Liver (tissue), 3 donors: ENCODE measurements around the gene HIVEP3.

Experiments
- ATF3 ChIP-seq: IDR thresholded peaks from 2 replicates; pipeline ENCODE4 v1.6.1; 2016; ENCODE audit warnings: antibody characterized with exemption
- CTCF ChIP-seq: fragments of 150-350 bp; IDR thresholded peaks from 2 replicates; pipeline ENCODE4 v1.5.1; 2017; ENCODE audit warnings: improper control_type of control experiment, low read depth, low read length; ENCODE audit not compliant: missing input control
- EGR1 ChIP-seq, 2 donors: IDR thresholded peaks; 2 replicates each; pipeline ENCODE4 v1.6.1; 2016 to 2018; ENCODE audit warnings: antibody characterized with exemption in 2 of 2, low read depth in 2 of 2
- FOXA1 ChIP-seq: IDR thresholded peaks from 2 replicates; pipeline ENCODE4 v1.6.1; 2016; ENCODE audit warnings: antibody characterized with exemption
- FOXA2 ChIP-seq: IDR thresholded peaks from 2 replicates; pipeline ENCODE4 v1.6.1; 2016; ENCODE audit warnings: antibody characterized with exemption
- GABPA ChIP-seq, 2 donors: IDR thresholded peaks in 1 of 2; conservative IDR thresholded peaks in 1 of 2; 2 replicates each; pipeline ENCODE4 v1.6.1; 2016; ENCODE audit warnings: antibody characterized with exemption in 2 of 2, mild to moderate bottlenecking in 1 of 2, moderate library complexity in 1 of 2
- MAX ChIP-seq: IDR thresholded peaks from 2 replicates; pipeline ENCODE4 v1.6.1; 2016; ENCODE audit warnings: antibody characterized with exemption
- RAD21 ChIP-seq, 2 donors: IDR thresholded peaks; 2 replicates each; pipeline ENCODE4 v1.6.1; 2016; ENCODE audit warnings: antibody characterized with exemption in 2 of 2, mild to moderate bottlenecking in 2 of 2
- SP1 ChIP-seq: IDR thresholded peaks from 2 replicates; pipeline ENCODE4 v1.6.1; 2018; ENCODE audit warnings: antibody characterized with exemption, mild to moderate bottlenecking
- TAF1 ChIP-seq: conservative IDR thresholded peaks from 2 replicates; pipeline ENCODE4 v1.6.1; 2016; ENCODE audit warnings: antibody characterized with exemption, mild to moderate bottlenecking
- TF ChIP-seq, protein P1 (sequence below): IDR thresholded peaks from 2 replicates; pipeline ENCODE4 v1.6.1; 2016; ENCODE audit warnings: antibody characterized with exemption, mild to moderate bottlenecking
- TF ChIP-seq, protein P2 (sequence below): IDR thresholded peaks from 2 replicates; pipeline ENCODE4 v1.6.1; 2016; ENCODE audit warnings: antibody characterized with exemption
- donor health status: healthy.
- donor health status: healthy.

DNA sequence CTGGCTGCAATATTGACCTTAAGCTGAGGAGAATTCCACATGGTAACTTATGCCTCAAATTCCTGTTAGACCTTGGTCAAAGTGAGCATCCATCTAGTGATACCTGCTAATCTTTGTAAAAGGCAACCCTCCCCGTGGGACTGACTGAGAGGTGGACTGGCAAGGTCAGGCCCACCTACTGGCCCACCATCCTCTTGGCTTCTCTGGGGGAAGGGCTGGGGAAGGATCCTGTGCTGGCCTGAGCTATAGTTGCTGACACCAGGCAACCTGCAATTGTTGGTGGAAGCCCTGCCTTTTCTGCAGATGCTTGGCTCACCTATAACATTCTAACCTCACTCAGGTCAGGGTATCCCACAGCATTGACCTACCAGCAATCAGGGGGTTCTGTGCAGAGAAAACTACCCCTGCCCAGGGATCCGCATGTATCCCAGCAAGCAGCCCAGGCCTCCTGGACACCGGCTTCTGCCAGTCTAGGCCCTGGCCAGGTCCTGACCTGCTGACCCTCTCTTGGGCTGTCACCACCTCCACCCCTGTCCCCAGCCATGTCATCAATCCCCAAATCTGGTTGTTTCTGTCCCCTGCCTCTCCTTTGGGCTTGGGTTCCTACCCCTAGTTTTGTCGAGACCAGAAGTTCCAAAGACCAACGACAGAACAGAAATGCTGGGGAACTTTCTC, 326.1 kb downstream of the HIVEP3 start:
- TF ChIP-seq TAF1 = no peak
- no peak for TF ChIP-seq CTCF
- TF ChIP-seq, protein P1, sequence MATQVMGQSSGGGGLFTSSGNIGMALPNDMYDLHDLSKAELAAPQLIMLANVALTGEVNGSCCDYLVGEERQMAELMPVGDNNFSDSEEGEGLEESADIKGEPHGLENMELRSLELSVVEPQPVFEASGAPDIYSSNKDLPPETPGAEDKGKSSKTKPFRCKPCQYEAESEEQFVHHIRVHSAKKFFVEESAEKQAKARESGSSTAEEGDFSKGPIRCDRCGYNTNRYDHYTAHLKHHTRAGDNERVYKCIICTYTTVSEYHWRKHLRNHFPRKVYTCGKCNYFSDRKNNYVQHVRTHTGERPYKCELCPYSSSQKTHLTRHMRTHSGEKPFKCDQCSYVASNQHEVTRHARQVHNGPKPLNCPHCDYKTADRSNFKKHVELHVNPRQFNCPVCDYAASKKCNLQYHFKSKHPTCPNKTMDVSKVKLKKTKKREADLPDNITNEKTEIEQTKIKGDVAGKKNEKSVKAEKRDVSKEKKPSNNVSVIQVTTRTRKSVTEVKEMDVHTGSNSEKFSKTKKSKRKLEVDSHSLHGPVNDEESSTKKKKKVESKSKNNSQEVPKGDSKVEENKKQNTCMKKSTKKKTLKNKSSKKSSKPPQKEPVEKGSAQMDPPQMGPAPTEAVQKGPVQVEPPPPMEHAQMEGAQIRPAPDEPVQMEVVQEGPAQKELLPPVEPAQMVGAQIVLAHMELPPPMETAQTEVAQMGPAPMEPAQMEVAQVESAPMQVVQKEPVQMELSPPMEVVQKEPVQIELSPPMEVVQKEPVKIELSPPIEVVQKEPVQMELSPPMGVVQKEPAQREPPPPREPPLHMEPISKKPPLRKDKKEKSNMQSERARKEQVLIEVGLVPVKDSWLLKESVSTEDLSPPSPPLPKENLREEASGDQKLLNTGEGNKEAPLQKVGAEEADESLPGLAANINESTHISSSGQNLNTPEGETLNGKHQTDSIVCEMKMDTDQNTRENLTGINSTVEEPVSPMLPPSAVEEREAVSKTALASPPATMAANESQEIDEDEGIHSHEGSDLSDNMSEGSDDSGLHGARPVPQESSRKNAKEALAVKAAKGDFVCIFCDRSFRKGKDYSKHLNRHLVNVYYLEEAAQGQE = no peak
- TF ChIP-seq EGR1 (IDR thresholded peaks at IDR 0.05; ENCODE audit: low read depth in 2 of 2) = no peak
- no peak for TF ChIP-seq RAD21 (IDR thresholded peaks at IDR 0.05)
- no peak for TF ChIP-seq FOXA1
- TF ChIP-seq FOXA2 = no peak
- TF ChIP-seq MAX = no peak
- TF ChIP-seq, protein P2, sequence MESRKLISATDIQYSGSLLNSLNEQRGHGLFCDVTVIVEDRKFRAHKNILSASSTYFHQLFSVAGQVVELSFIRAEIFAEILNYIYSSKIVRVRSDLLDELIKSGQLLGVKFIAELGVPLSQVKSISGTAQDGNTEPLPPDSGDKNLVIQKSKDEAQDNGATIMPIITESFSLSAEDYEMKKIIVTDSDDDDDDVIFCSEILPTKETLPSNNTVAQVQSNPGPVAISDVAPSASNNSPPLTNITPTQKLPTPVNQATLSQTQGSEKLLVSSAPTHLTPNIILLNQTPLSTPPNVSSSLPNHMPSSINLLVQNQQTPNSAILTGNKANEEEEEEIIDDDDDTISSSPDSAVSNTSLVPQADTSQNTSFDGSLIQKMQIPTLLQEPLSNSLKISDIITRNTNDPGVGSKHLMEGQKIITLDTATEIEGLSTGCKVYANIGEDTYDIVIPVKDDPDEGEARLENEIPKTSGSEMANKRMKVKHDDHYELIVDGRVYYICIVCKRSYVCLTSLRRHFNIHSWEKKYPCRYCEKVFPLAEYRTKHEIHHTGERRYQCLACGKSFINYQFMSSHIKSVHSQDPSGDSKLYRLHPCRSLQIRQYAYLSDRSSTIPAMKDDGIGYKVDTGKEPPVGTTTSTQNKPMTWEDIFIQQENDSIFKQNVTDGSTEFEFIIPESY = no peak
- TF ChIP-seq SP1 = no peak
- no peak for TF ChIP-seq ATF3
- no peak for TF ChIP-seq GABPA (IDR thresholded peaks at IDR 0.05 in 1 of 2, conservative IDR thresholded peaks at IDR 0.05 in 1 of 2)
